NCI-H1436 treated with DMSO at 0.1 percent for 48 hours (cell line): ENCODE results near the gene NKX2-1.
"Not testable (repeated sequence)": the region's sequence is repeated elsewhere in the genome, so short reads cannot be mapped to it uniquely, and the experiment has no call there.

ENCODE experiments used
- DNase-seq: peaks from one replicate; lab custom pipeline; 2025; lab: John Stamatoyannopoulos, UW

The NKX2-1 gene

DNA sequence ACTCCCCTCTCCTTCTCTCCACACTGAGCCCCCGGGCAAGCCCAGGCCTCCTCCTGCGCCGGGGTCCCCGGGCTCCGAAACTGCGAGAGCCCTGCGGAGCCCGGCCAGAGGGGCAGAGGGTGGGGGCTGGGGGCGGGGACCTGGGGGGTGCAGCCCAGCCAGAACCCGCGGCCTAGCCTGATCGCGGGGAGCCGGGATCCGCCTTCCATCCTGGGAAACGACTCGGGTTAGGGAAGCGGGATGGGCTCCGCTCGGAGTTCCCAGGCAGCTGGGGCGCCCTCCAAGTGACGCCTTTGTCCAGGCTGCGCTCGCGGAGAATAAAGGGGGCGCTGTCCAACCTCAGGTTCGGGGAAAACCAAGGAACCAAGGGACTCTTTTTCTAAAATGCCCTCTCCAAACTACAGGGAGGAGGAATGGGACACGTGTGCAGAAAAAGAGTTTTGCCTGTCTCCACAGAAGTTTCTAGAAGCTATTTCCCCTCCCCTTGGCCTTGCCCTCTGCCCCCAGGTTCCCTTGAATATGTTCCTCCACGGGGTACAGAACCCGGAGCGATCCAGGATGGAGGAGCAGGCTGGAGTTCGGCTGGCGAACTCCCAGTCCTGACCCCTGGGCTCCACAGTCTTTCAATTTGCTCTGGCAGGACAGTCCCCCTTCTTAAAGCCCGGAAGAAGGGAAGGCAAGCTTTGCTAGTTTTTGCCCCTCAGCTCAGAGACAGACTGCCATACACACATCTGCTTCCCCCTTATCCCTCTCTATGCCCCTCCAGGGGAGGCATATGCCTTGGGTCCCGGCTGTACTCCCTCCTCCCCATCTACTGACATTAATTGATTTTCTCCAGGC is 13.9 kb downstream of the NKX2-1 start:
- no peak for DNase-seq

DNA sequence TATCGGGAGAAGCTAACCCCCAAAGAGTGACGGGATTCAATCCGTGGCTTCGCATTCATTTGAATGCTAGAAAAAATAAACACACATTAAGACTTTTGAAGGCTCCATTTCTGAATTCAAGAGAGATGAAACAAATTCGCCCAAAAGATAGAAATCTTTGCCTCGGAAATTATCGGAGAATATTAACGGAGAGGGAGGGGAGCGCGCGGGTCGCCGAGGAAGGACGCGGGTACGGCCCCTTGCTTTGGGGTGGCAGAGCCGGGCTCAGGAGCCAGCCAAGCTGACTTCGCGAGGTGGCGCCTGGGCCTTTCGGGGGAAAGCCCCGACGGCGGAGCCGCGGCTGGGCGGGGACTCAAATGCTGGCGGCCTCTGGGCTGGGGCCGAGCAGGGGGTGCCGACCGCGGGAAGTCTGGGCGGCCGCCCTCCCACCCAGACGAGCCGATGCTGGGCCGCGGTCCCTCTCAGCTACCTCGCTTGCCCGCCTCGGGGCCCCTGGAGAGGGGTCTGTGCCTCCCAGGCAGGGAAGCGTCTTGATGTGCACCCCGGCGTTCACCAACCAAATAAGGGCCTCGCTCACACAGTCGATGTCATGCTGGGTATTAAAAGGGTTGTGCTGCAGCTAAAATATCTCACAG is 14.7 kb downstream of the NKX2-1 start:
- no peak for DNase-seq

DNA sequence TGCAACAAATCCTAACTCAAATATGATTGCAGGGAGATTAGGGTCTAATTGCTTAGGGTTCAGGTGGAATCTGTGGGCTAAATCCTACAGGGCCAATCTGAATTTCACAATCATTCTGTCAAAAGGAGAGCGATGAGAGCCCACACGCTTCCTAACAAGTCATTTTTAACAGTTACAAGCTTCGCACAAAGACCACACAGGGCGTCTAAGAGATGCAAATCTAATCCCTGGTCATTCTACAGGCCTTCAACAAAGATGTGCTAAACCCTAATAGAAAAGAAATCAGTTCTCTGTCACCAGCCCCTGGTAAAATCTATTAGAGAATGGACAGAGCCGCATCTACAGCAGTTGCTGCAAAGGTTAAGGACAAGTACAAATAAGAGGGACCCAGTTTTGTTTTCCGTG is 15.3 kb downstream of the NKX2-1 start:
- no peak for DNase-seq

DNA sequence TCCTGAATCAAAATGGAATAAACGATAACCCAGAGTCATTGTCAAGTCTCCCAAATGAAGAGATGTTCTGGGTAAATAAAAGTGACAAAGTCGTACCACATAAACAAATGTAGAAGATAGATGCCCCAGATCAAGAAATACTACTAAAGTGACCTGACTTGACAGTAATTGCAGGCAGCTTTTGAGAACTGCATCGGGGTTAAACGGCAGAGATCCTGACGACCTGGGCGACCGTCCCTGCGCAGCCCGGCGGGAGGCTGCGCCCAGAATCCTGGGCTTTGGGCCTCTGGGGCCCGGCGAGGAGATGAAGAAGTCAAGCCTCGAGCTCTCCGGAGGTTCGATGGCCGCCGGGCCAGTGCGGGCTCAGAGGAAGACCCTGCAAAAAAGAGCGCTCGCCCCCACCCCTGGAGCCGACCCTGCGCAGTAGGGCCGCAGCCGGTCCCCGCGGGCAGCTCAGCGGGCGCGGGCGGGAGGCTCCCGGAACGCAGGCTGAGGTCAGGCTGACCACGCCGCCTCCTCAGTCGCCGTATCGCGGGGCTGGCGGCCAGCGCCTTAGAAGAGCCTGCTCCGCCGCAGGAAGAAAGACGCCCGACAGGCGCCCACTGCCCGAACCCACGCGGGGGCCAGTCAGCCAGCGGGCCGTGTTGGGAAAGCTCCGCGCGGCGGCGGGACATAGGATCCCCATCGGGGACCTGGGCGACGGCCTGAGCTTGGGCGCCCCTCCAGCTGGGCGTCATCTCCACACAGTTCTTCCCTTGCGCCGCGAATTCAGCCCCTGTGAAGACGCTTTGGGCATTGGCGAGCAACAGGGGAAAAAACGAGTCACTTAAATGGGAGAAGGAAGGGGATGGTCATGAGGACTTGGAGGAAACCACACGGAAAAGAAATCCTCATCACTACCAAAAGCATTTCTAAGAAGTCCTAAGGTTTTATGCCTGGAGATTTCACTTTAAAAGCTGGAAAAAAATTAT is 16.0 kb downstream of the NKX2-1 start:
- DNase-seq: no peak

DNA sequence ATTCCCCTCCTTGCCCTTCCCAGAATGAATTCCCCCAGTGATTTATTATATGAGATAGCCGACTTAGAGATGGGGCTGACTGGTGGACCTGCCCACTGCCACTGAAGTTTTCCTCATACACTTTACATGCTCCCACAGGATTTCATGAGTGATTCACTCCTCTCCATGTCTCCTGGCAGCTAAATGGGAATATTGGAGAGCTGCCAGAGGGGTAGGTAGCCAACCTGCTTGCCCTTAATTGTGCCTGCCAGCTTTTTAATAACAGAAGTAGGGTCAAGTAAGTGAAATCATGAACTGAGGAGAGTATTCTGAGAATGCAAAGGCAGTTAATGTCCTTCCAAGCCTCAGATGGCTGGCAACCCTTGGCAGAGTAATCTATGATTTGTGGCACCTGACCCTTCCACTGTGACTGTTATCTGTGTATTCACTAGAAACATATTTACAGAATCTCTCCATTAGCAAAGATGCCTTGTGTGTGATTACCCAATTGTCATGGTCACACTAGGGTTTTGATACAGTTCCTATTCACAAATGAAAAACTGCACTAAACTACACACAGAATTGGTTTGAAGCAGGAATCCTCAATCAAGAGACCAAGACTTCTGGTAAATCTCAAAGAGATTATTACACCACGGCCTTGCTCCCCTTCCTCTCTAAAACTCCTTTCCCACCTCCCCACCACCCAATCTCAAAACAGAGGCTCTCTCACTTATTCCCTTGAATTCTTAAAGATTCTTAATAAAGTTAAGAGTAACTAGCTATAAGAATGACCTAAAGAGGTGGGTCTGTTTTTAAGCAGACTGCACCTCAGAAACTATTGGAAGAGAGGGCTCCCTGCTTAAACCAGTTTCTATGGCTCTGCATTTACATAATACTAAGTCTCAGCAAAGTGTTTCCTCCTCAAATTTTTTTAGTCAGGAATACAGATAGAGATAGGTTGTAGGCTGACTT is 17.2 kb downstream of the NKX2-1 start:
- no peak for DNase-seq

DNA sequence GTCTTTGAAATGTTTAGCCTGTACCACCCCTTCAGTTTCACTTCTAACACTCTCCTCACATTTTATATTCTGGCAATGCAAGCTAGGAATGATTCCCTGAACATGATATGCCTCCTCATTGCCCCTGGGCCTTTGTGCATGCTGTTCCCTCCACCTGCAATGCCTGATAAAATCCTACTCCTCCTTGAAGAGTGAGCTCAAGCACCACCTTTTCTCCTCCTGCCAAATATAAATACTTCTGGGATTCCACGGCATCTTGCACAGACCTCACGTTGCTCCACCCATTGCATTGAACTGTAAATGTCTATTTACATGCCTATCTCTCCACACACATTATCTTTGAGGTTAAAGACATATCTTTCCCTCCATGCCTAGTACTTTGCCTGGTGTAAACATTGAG is 21.1 kb downstream of the NKX2-1 start:
- DNase-seq: no peak

DNA sequence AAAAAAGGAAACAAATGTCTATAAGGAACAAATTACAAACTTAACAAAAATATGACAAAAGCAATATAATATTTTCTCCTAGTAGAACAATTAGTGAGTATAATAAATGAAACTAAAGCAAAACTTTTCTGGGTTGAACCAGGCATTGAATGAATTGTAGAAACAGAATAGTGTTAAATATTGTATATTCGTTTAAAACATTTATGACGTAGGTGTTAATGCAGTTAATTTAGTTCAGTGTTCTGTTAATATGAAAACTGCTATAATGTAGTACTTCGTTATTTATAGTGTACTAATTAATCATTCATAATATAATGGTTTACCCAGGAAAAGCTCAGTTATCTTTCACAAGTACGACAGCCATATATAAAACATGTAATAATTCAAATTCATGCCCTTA is 23.7 kb downstream of the NKX2-1 start:
- DNase-seq: no peak

DNA sequence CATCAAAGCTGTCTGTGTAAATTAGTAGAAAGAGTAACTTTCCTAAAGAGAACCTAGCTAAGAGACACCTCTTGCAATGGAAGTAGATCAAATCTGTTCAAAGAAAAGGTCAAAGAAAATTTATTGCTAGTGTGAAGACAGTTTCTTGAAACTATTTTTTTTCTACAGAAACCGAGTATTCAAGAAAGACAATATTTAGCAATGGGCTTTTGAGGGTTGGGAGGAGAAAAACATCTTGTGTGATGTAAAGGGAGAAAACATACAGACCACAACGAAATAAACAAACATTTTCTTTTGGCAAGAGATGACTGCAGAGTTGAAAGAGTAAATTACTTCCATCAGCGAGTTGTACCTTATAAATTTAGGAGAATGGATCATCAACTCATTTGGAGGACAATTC is 24.4 kb downstream of the NKX2-1 start:
- DNase-seq: no peak

DNA sequence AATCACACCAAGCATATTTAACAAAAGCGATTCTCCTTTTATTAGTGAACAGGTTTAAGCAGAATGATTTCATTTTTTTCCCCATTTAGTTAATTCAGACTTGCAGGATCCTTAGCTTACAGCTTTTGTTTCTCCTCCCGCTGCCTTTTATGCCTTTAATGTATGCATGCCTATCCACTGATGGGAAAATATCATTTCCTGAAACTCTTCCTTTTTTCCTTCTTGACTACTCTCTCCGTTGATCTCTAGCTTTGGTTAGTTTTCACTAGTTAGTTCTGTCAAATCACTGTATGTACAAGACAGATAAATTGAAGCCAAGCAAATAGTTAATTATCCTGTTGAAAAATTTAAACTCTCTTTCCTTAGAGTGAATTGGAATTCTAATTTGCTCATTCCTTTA is 26.3 kb downstream of the NKX2-1 start:
- DNase-seq: no peak

DNA sequence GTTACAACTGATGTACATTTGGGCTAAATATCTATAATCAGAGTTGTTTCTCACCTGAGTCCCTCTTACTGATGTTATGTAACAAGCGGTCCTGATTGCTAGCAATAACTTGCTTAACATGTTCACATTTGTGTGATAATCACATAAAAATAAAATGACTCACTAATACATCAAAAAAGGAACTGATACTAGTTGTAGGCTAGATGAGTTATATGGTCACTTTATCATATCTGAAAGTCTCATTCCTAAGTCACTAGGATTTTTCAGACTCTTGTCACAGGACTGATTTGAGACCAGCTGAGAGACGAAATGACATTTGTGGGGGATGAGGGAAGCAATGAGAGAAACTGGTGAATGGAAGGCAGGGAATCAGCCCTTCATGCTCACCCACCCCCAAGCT is 34.3 kb downstream of the NKX2-1 start:
- DNase-seq: no peak

DNA sequence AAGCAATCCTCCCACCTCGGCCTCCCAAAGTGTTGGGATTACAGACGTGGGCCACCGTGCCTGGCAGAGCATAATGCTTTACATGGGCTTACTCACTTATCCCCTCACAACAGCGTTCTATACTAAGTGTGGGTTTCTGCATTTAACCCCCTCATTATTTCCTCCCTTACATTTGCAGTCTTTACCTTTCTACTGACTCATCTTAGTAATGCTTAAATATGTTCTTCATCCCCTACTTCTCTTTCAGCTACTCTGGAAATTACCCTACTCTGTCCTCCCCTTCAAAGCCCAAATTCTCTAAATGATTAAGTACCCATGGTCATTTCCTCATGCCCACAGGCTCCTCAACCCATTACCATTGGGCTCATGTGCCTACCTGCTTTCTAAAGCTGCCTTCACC is 40.7 kb downstream of the NKX2-1 start:
- no peak for DNase-seq

DNA sequence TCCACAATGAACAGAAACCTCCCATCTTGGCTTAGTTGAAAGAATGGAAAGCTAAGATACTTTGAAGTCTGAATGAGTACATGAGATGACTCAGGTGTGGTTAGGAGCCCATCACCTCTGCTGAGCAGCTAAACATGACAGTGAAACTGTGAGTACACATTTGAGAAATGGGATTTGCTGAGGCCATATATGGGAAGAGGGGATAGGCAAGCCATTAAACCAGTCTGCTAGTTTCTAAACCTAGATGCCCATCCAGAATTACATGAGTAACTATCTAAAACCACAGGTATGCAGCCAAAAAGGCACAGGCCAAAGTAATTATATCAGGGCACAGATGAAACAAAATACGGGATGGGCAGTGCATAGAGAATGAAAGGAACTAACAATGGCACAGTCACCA is 41.2 kb downstream of the NKX2-1 start:
- no peak for DNase-seq

DNA sequence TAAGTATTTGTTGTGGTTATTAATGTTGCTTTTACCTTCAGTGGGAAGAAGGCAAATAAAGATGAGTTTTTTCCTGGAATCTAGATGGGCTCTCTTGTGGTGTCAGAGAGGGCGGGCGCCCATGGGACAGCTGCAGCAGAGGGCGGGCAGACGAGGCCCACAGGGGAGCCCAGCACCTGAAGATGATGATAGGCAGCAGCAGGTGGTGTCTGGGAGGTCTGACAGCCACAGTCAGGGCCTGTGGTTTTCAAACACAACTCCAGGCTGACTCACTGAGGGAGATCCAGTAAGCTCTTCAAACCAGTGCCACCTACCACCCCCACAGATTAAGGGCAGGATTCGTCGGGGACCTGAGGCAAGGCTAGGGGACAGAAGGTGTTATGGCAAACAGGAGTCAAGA is 42.8 kb downstream of the NKX2-1 start:
- no peak for DNase-seq

DNA sequence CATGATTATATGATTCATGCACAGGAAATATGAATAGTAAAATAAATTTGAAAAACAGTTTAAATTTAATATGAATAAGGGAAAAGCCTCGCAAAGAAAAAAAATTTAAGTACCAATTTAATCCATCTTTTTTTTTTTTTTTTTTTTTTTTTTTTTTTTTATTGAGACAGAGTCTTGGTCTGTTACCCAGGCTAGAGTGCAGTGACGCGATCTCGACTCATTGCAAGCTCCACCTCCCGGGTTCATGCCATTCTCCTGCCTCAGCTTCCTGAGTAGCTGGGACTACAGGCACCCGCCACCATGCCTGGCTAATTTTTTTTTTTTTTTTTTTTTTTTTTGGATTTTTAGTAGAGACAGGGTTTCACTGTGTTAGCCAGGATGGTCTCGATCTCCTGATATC is 44.0 kb downstream of the NKX2-1 start:
- not testable (repeated sequence) for DNase-seq

DNA sequence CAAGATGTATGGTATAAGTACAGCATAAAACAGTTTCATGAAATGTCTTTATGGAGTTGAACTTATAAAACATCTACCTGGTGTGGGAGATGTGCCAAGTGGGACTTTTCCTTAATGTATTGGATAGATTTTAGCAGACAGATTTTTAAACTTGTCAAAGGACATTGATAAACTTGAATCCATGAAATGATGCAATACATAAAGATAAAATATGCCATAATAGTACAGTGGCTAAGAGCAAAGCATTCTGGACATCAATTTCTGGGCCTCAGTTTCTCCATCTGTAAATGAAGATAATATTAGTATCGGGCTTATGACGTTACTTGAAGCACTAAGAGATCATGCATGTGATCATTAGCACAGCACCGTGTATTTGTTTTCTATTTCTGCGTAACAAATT is 45.4 kb downstream of the NKX2-1 start:
- DNase-seq: no peak

DNA sequence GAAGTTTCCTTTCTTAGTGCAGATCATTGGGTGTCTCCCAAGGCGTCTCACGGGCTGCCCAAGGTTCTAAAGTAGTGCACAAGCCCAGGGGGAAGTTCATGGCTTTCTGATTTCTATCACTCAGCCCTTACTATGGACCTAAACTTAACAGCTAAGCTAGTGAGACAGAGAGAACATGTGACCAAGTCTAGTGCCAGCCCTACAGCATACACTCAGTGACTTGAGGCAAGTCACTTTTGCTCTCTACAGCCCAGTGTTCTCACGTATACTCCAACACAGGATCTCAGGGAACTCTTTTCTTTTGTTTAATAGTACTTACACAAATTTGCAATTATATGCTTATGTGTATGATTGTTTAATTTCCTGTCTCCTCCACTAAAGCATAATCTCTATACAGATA is 48.6 kb downstream of the NKX2-1 start:
- DNase-seq: no peak

DNA sequence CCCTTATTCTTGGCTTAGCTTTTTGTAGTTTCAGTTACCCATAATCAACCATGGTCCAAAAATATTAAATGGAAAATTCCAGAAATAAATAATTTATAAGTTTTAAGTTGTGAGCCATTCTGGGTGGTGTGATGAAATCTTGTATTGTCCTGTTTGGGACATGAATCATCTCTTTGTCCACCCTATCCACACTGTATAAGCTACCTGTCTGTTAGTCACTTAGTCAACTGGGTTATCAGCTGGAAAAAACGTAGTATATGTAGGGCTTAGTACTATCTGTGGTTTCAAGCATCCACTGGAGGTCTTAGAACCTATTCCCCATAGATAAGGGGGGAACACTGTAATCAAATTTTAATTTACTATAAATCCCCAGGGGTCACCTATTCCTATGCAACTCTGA is 52.7 kb downstream of the NKX2-1 start:
- no peak for DNase-seq
